PC-9 (cell line): ENCODE data around the gene CNTNAP2. TPM values are rescaled to one million over a fixed set of nuclear protein-coding genes. Genes with fewer than 3 reads are reported as not detected.
"Not testable (repeated sequence)": the region's sequence is repeated elsewhere in the genome, so short reads cannot be mapped to it uniquely, and the experiment has no call there.

ENCODE experiments used
- BruUV-seq: library from RNA; stranded (reverse); fragments of 400-500 nt; replicated peaks from 2 replicates; lab custom pipeline; 2021; lab: Mats Ljungman, UMichigan
- CTCF ChIA-PET: fragments of 300-600 bp; sonication (Branson Sonifier 250); formaldehyde crosslinking; loops from one replicate; lab custom pipeline; 2022; ENCODE audit warnings: antibody characterized with exemption; lab: Charles Lee
- POLR2A ChIA-PET: fragments of 300-600 bp; sonication (Branson Sonifier 250); formaldehyde crosslinking; loops from one replicate; lab custom pipeline; 2022; ENCODE audit warnings: antibody characterized with exemption; ENCODE audit not compliant: unreplicated experiment; lab: Charles Lee
- DNase-seq, 2 experiments: peaks; one replicate each; pipeline versions ENCODE4 v3.0.0 to v3.0.0-alpha.2; 2015 to 2022; ENCODE audit warnings: mixed read lengths in 1 of 2
- H2AFZ ChIP-seq: fragments of 200-600 bp; sonication (generic); 2 replicates; pipeline ENCODE4 v1.8.1; 2017; ENCODE audit warnings: antibody characterized with exemption
- H3F3A ChIP-seq: fragments of 200-600 bp; sonication (generic); 2 replicates; pipeline ENCODE4 v1.8.1; 2017; ENCODE audit warnings: antibody characterized with exemption, mild to moderate bottlenecking, low read depth; ENCODE audit not compliant: insufficient read depth
- H3K27ac ChIP-seq: fragments of 200-600 bp; sonication (generic); 2 replicates; pipeline ENCODE4 v1.6.1; 2016; ENCODE audit warnings: mixed run types
- H3K27me3 ChIP-seq: fragments of 200-600 bp; sonication (generic); 2 replicates; pipeline ENCODE4 v1.6.1; 2016; ENCODE audit warnings: low read depth, mixed run types; ENCODE audit not compliant: insufficient read depth
- H3K36me3 ChIP-seq: fragments of 200-600 bp; sonication (generic); 2 replicates; pipeline ENCODE4 v1.6.1; 2016; ENCODE audit warnings: low read depth, mixed run types
- H3K4me1 ChIP-seq: fragments of 200-600 bp; sonication (generic); replicated peaks from 2 replicates; pipeline ENCODE4 v1.6.1; 2016; ENCODE audit warnings: mixed run types; ENCODE audit not compliant: insufficient read depth
- H3K4me2 ChIP-seq: fragments of 200-600 bp; sonication (generic); 2 replicates; pipeline ENCODE4 v1.6.1; 2017; ENCODE audit warnings: mixed run types
- H3K4me3 ChIP-seq: fragments of 200-600 bp; sonication (generic); 2 replicates; pipeline ENCODE4 v1.6.1; 2016; ENCODE audit warnings: mixed run types
- H3K79me2 ChIP-seq: fragments of 200-600 bp; sonication (generic); 2 replicates; pipeline ENCODE4 v1.6.1; 2017; ENCODE audit warnings: low read depth, mixed run types
- H3K9me2 ChIP-seq: fragments of 200-600 bp; sonication (generic); 2 replicates; pipeline ENCODE4 v1.8.1; 2017; ENCODE audit warnings: mild to moderate bottlenecking; ENCODE audit not compliant: insufficient read depth
- H3K9me3 ChIP-seq: fragments of 200-600 bp; sonication (generic); 2 replicates; pipeline ENCODE4 v1.8.1; 2016; ENCODE audit warnings: low read depth; ENCODE audit not compliant: insufficient read depth
- H4K20me1 ChIP-seq: fragments of 200-600 bp; sonication (generic); 2 replicates; pipeline ENCODE4 v1.8.1; 2017; ENCODE audit not compliant: insufficient read depth
- EZH2 ChIP-seq: fragments of 200-600 bp; sonication (generic); IDR thresholded peaks from 2 replicates; pipeline ENCODE4 v1.8.0; 2017; ENCODE audit warnings: antibody characterized with exemption, low read depth
- intact Hi-C: fragments of 100-400 bp; cut with micrococcal nuclease; formaldehyde crosslinking; loops from one replicate; pipeline ENCODE4 v1.10.0; 2022; ENCODE audit not compliant: unreplicated experiment
- total RNA-seq: library from RNA; stranded (reverse); gene quantifications from 2 replicates; pipeline ENCODE4 v1.2.3, GENCODE V29; 2021
- TF ChIP-seq, protein P1 (sequence below): fragments of 200-600 bp; sonication (generic); conservative IDR thresholded peaks from 2 replicates; pipeline ENCODE4 v1.6.1; 2017; ENCODE audit warnings: mixed run types, antibody characterized with exemption, mild to moderate bottlenecking, moderate library complexity

CNTNAP2 gene
- total RNA-seq, 1 experiment from 2014 or later = not detected

DNA sequence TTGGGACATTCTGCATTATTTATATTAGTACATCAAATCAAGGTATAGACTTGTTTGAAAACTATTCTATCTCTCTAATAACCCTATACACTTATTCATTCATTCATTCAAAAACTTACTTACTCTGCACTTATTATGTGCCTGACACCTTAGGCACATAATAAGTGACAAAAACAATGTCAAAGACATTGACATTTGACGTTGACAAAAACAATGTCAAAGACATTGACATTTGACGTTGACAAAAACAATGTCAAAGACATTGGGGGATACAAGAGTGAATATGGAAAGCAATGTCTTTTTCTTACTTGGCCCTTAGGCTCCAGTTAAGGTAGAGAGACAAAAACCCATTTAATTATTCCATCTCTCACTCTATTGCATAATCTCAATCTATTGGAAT, 116.0 kb downstream of the CNTNAP2 start:
- H3K27me3 ChIP-seq = no peaks in the 10 kb centered on the region
- BruUV-seq = no TSS peak
- no peaks in the 10 kb centered on the region for H4K20me1 ChIP-seq
- no peak overlapping the region for H2AFZ ChIP-seq
- TF ChIP-seq EZH2 = no peak
- TF ChIP-seq, protein P1, sequence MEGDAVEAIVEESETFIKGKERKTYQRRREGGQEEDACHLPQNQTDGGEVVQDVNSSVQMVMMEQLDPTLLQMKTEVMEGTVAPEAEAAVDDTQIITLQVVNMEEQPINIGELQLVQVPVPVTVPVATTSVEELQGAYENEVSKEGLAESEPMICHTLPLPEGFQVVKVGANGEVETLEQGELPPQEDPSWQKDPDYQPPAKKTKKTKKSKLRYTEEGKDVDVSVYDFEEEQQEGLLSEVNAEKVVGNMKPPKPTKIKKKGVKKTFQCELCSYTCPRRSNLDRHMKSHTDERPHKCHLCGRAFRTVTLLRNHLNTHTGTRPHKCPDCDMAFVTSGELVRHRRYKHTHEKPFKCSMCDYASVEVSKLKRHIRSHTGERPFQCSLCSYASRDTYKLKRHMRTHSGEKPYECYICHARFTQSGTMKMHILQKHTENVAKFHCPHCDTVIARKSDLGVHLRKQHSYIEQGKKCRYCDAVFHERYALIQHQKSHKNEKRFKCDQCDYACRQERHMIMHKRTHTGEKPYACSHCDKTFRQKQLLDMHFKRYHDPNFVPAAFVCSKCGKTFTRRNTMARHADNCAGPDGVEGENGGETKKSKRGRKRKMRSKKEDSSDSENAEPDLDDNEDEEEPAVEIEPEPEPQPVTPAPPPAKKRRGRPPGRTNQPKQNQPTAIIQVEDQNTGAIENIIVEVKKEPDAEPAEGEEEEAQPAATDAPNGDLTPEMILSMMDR = no peak
- no peaks in the 10 kb centered on the region for H3K4me1 ChIP-seq
- ChIA-PET POLR2A (no interaction called here), CTCF (no interaction called here)
- H3K9me3 ChIP-seq = no peaks in the 10 kb centered on the region
- H3K27ac ChIP-seq = no peak overlapping the region
- no peaks in the 10 kb centered on the region for H3K36me3 ChIP-seq
- no peaks in the 10 kb centered on the region for H3F3A ChIP-seq
- no peaks in the 10 kb centered on the region for H3K9me2 ChIP-seq
- intact Hi-C loops = no loop called here
- no peak for DNase-seq
- no peak overlapping the region for H3K4me3 ChIP-seq
- H3K4me2 ChIP-seq = no peak overlapping the region
- no peaks in the 10 kb centered on the region for H3K79me2 ChIP-seq

DNA sequence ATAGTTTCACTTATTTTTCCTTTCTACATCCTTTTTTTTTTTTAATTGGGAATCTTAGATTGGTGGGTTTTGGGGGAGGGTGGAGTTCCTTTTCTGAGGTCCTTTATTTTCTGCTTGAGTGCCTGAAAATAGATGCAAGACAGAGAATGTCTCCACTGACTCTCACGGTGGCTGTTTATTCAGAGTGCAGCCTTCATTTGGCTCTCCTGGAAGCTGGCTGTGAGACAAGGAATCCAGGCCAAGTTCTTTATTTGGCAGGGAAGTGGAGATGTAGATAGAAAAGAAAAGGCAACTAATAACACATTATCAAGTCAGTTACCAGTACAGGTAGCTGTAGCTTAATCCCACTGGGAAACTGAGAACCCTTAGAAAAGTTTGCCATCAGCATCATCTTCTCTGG, 118.6 kb downstream of the CNTNAP2 start:
- H3F3A ChIP-seq = no peaks in the 10 kb centered on the region
- H3K4me2 ChIP-seq = no peak overlapping the region
- H3K27me3 ChIP-seq = no peaks in the 10 kb centered on the region
- CTCF ChIA-PET = no interaction called here
- H3K27ac ChIP-seq = no peak overlapping the region
- intact Hi-C loops = no loop called here
- no peak for DNase-seq
- H3K79me2 ChIP-seq = no peaks in the 10 kb centered on the region
- H4K20me1 ChIP-seq = no peaks in the 10 kb centered on the region
- H3K36me3 ChIP-seq = no peaks in the 10 kb centered on the region
- H3K4me3 ChIP-seq = no peak overlapping the region
- BruUV-seq = no TSS peak
- no peak for TF ChIP-seq EZH2
- TF ChIP-seq, protein P1 = no peak
- H3K9me3 ChIP-seq = no peaks in the 10 kb centered on the region
- H3K9me2 ChIP-seq = no peaks in the 10 kb centered on the region
- POLR2A ChIA-PET = no interaction called here
- no peak overlapping the region for H2AFZ ChIP-seq
- H3K4me1 ChIP-seq = no peaks in the 10 kb centered on the region

DNA sequence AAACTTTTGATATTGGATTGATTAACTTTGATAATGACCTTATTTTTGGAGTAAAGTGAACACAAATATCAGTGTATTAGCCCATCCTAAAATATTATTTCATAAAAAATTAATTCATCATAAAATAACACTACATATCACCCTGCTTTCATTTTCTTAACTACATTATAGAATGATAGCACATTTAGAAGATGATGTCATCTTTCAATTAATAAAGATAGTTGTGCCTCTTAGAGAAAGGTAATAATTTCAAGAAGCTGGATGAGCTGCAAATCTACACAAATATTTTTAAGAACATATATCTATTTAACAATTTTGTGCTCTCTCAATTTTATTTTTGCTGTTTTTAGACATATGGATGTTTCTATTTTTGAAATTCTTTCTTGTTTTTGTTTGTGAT, 126.1 kb downstream of the CNTNAP2 start:
- TF ChIP-seq, protein P1 = no peak
- TF ChIP-seq EZH2 = no peak
- no peak overlapping the region for H3K4me2 ChIP-seq
- no peak for DNase-seq
- no peaks in the 10 kb centered on the region for H4K20me1 ChIP-seq
- no peaks in the 10 kb centered on the region for H3K9me2 ChIP-seq
- peaks cover 11% of the 10 kb centered on the region for H3K27me3 ChIP-seq
- intact Hi-C loops = no loop called here
- H3K4me1 ChIP-seq = no peaks in the 10 kb centered on the region
- ChIA-PET POLR2A (no interaction called here), CTCF (no interaction called here)
- H3K4me3 ChIP-seq = no peak overlapping the region
- no peaks in the 10 kb centered on the region for H3K36me3 ChIP-seq
- H3F3A ChIP-seq = no peaks in the 10 kb centered on the region
- H2AFZ ChIP-seq = no peak overlapping the region
- BruUV-seq = no TSS peak
- no peak overlapping the region for H3K27ac ChIP-seq
- H3K9me3 ChIP-seq = no peaks in the 10 kb centered on the region
- H3K79me2 ChIP-seq = no peaks in the 10 kb centered on the region

DNA sequence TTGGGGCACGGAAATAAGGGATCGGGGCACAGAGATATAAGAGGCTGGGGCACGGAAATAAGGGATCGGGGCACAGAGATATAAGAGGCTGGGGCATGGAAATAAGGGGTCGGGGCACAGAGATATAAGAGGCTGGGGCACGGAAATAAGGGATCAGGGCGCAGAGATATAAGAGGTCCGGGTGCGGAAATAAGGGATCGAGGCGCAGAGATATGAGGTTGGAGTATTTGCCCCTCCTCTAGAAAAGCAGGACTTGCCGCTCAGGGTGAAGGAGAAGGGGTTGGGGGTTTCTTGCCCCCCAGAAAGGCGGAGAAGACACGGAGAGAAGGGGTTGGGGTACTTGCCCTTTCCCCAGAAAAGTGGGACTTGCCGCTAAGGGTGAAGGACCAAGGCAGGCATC, 131.4 kb downstream of the CNTNAP2 start:
- H3F3A ChIP-seq, intact Hi-C loops, CTCF ChIA-PET, H3K27ac ChIP-seq, H3K4me1 ChIP-seq, BruUV-seq, H2AFZ ChIP-seq, H4K20me1 ChIP-seq, H3K79me2 ChIP-seq, H3K4me2 ChIP-seq, H3K9me2 ChIP-seq, DNase-seq, H3K36me3 ChIP-seq, H3K9me3 ChIP-seq, POLR2A ChIA-PET, H3K4me3 ChIP-seq: not testable (repeated sequence)
- H3K27me3 ChIP-seq = peaks cover 29% of the 10 kb centered on the region

DNA sequence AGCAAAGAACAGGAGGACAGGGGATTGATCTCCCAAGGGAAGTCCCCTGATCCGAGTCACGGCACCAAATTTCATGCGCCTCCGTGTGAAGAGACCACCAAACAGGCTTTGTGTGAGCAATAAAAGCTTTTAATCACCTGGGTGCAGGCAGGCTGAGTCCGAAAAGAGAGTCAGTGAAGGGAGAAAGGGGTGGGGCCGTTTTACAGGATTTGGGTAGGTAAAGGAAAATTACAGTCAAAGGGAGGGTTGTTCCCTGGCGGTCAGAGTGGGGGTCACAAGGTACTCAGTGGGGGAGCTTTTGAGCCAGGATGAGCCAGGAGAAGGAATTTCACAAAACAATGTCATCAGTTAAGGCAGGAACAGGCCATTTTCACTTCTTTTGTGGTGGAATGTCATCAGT, 132.1 kb downstream of the CNTNAP2 start:
- H3K4me2 ChIP-seq, BruUV-seq, H2AFZ ChIP-seq, H3F3A ChIP-seq, H3K79me2 ChIP-seq, POLR2A ChIA-PET, intact Hi-C loops, H3K4me1 ChIP-seq, H3K36me3 ChIP-seq, DNase-seq, H3K27ac ChIP-seq, H4K20me1 ChIP-seq, H3K4me3 ChIP-seq, CTCF ChIA-PET, H3K9me2 ChIP-seq, H3K9me3 ChIP-seq: not testable (repeated sequence)
- H3K27me3 ChIP-seq = peaks cover 29% of the 10 kb centered on the region
